Activated naive CD8-positive, alpha-beta T cell (primary cell): ENCODE measurements around the gene KRT78.
"Not testable (repeated sequence)": the region's sequence is repeated elsewhere in the genome, so short reads cannot be mapped to it uniquely, and the experiment has no call there.

ENCODE experiments used
- H3K27ac Mint-ChIP-seq: one replicate; pipeline ENCODE4 v1.8.0; 2021; ENCODE audit warnings: mixed read lengths
- H3K27me3 Mint-ChIP-seq: one replicate; pipeline ENCODE4 v1.8.0; 2021; ENCODE audit warnings: mixed read lengths
- H3K36me3 Mint-ChIP-seq: one replicate; pipeline ENCODE4 v1.8.0; 2021; ENCODE audit warnings: mixed read lengths
- H3K4me1 Mint-ChIP-seq: one replicate; pipeline ENCODE4 v1.8.0; 2021; ENCODE audit warnings: low read depth, mixed read lengths
- H3K4me3 Mint-ChIP-seq: one replicate; pipeline ENCODE4 v1.8.0; 2021; ENCODE audit warnings: mild to moderate bottlenecking, mixed read lengths
- H3K9me3 Mint-ChIP-seq: one replicate; pipeline ENCODE4 v1.8.0; 2021; ENCODE audit warnings: low read depth, mixed read lengths

Gene KRT78

GRCh38 chr12:52848661-52849255, at the start of gene KRT78:
TSS of gene KRT78 (minus strand) at chr12:52848994. CDS start at chr12:52848930, 64 bp downstream.
- no peaks in the 10 kb centered on the region for H3K27me3 Mint-ChIP-seq
- no peak within 1 kb of the TSS for H3K27ac Mint-ChIP-seq
- no peak within 1 kb of the TSS for H3K4me3 Mint-ChIP-seq
- no peaks in the 10 kb centered on the region for H3K36me3 Mint-ChIP-seq
- no peaks in the 10 kb centered on the region for H3K4me1 Mint-ChIP-seq
- H3K9me3 Mint-ChIP-seq, result no peaks in the 10 kb centered on the region

- no peaks in the 10 kb centered on the region for H3K9me3 Mint-ChIP-seq
- no peaks in the 10 kb centered on the region for H3K4me1 Mint-ChIP-seq
- no peak overlapping the region for H3K4me3 Mint-ChIP-seq
- H3K27ac Mint-ChIP-seq, result no peak overlapping the region
- H3K36me3 Mint-ChIP-seq, result no peaks in the 10 kb centered on the region
- H3K27me3 Mint-ChIP-seq, result peaks cover 3% of the 10 kb centered on the region
Measured at GRCh38 chr12:52896190-52897100, 47.7 kb upstream of the KRT78 start.

- Mint-ChIP-seq H3K27ac (no peak overlapping the region), H3K4me1 (no peaks in the 10 kb centered on the region), H3K4me3 (no peak overlapping the region), H3K27me3 (peaks cover 3% of the 10 kb centered on the region), H3K9me3 (no peaks in the 10 kb centered on the region), H3K36me3 (no peaks in the 10 kb centered on the region)
Measured at GRCh38 chr12:52895726-52896189, 47.0 kb upstream of the KRT78 start.

GRCh38 chr12:52892974-52893373, 44.2 kb upstream of the KRT78 start:
- no peaks in the 10 kb centered on the region for H3K4me1 Mint-ChIP-seq
- H3K4me3 Mint-ChIP-seq, result no peak overlapping the region
- H3K9me3 Mint-ChIP-seq, result no peaks in the 10 kb centered on the region
- H3K36me3 Mint-ChIP-seq, result no peaks in the 10 kb centered on the region
- H3K27me3 Mint-ChIP-seq, result peaks cover 2% of the 10 kb centered on the region
- H3K27ac Mint-ChIP-seq, result no peak overlapping the region

- peaks cover 2% of the 10 kb centered on the region for H3K27me3 Mint-ChIP-seq
- no peak overlapping the region for H3K4me3 Mint-ChIP-seq
- H3K27ac Mint-ChIP-seq, result no peak overlapping the region
- H3K36me3 Mint-ChIP-seq, result no peaks in the 10 kb centered on the region
- no peaks in the 10 kb centered on the region for H3K9me3 Mint-ChIP-seq
- no peaks in the 10 kb centered on the region for H3K4me1 Mint-ChIP-seq
Measured at GRCh38 chr12:52892207-52892852, 43.5 kb upstream of the KRT78 start.

GRCh38 chr12:52891044-52891443, 42.2 kb upstream of the KRT78 start:
- Mint-ChIP-seq H3K4me3 (no peak overlapping the region), H3K4me1 (no peaks in the 10 kb centered on the region), H3K27me3 (peaks cover 3% of the 10 kb centered on the region), H3K9me3 (no peaks in the 10 kb centered on the region), H3K27ac (no peak overlapping the region), H3K36me3 (no peaks in the 10 kb centered on the region)

- H3K27me3 Mint-ChIP-seq, result peaks cover 4% of the 10 kb centered on the region
- no peak overlapping the region for H3K4me3 Mint-ChIP-seq
- no peak overlapping the region for H3K27ac Mint-ChIP-seq
- no peaks in the 10 kb centered on the region for H3K9me3 Mint-ChIP-seq
- no peaks in the 10 kb centered on the region for H3K36me3 Mint-ChIP-seq
- H3K4me1 Mint-ChIP-seq, result no peaks in the 10 kb centered on the region
Measured at GRCh38 chr12:52890417-52890816, 41.6 kb upstream of the KRT78 start.

- no peak overlapping the region for H3K27ac Mint-ChIP-seq
- no peaks in the 10 kb centered on the region for H3K36me3 Mint-ChIP-seq
- H3K4me1 Mint-ChIP-seq, result peaks cover 6% of the 10 kb centered on the region
- H3K27me3 Mint-ChIP-seq, result peaks cover 7% of the 10 kb centered on the region
- no peak overlapping the region for H3K4me3 Mint-ChIP-seq
- no peaks in the 10 kb centered on the region for H3K9me3 Mint-ChIP-seq
Measured at GRCh38 chr12:52884526-52885293, 35.9 kb upstream of the KRT78 start.

- not testable (repeated sequence) for H3K27me3 Mint-ChIP-seq, H3K36me3 Mint-ChIP-seq, H3K27ac Mint-ChIP-seq, H3K4me1 Mint-ChIP-seq, H3K9me3 Mint-ChIP-seq
- peak overlapping the region; percentile 27 for H3K4me3 Mint-ChIP-seq
Measured at GRCh38 chr12:52880499-52880898, 31.7 kb upstream of the KRT78 start.

GRCh38 chr12:52879394-52880351, 30.9 kb upstream of the KRT78 start:
- H3K9me3 Mint-ChIP-seq, result no peaks in the 10 kb centered on the region

GRCh38 chr12:52878507-52879393, 30.0 kb upstream of the KRT78 start:
- no peaks in the 10 kb centered on the region for H3K9me3 Mint-ChIP-seq

More at GRCh38 chr12:52879394-52880351, 30.9 kb upstream of the KRT78 start:
- Mint-ChIP-seq H3K4me1 (peaks cover 9% of the 10 kb centered on the region), H3K27ac (no peak overlapping the region), H3K36me3 (no peaks in the 10 kb centered on the region), H3K4me3 (peak overlapping the region; percentile 82), H3K27me3 (peaks cover 5% of the 10 kb centered on the region)

GRCh38 chr12:52877242-52877641, 28.4 kb upstream of the KRT78 start:
- Mint-ChIP-seq H3K9me3 (no peaks in the 10 kb centered on the region), H3K27ac (no peak overlapping the region), H3K27me3 (peaks cover 5% of the 10 kb centered on the region), H3K36me3 (no peaks in the 10 kb centered on the region), H3K4me1 (peaks cover 20% of the 10 kb centered on the region), H3K4me3 (no peak overlapping the region)

More at GRCh38 chr12:52878507-52879393, 30.0 kb upstream of the KRT78 start:
- peaks cover 14% of the 10 kb centered on the region for H3K4me1 Mint-ChIP-seq
- no peak overlapping the region for H3K4me3 Mint-ChIP-seq
- peaks cover 5% of the 10 kb centered on the region for H3K27me3 Mint-ChIP-seq
- no peaks in the 10 kb centered on the region for H3K36me3 Mint-ChIP-seq
- no peak overlapping the region for H3K27ac Mint-ChIP-seq

GRCh38 chr12:52876372-52876771, 27.6 kb upstream of the KRT78 start:
- no peak overlapping the region for H3K4me3 Mint-ChIP-seq
- H3K36me3 Mint-ChIP-seq, result no peaks in the 10 kb centered on the region
- H3K4me1 Mint-ChIP-seq, result peaks cover 20% of the 10 kb centered on the region
- H3K27ac Mint-ChIP-seq, result no peak overlapping the region
- H3K27me3 Mint-ChIP-seq, result peaks cover 4% of the 10 kb centered on the region
- H3K9me3 Mint-ChIP-seq, result no peaks in the 10 kb centered on the region
